GF-D8 (cell line): Measurements from ENCODE around the gene PTCH1.
A peak's percentile ranks its signal among the peaks of the same experiment; 100 is the strongest.

Source experiments
- DNase-seq: peaks from one replicate; lab custom pipeline; 2025; lab: John Stamatoyannopoulos, UW

PTCH1 gene

GRCh38 chr9:95437559-95437958, 79.2 kb downstream of the PTCH1 start:
- no peak for DNase-seq

- DNase-seq = no peak
Measured at GRCh38 chr9:95436416-95436815, 80.4 kb downstream of the PTCH1 start.

- no peak for DNase-seq
Measured at GRCh38 chr9:95435074-95435728, 81.6 kb downstream of the PTCH1 start.

- DNase-seq = peak; percentile 14
Measured at GRCh38 chr9:95434116-95435073, 82.4 kb downstream of the PTCH1 start.

GRCh38 chr9:95433096-95433819, 83.5 kb downstream of the PTCH1 start:
- DNase-seq = no peak

GRCh38 chr9:95431286-95431685, 85.5 kb downstream of the PTCH1 start:
- no peak for DNase-seq

- no peak for DNase-seq
Measured at GRCh38 chr9:95429948-95430620, 86.7 kb downstream of the PTCH1 start.

GRCh38 chr9:95429096-95429495, 87.7 kb downstream of the PTCH1 start:
- no peak for DNase-seq

- no peak for DNase-seq
Measured at GRCh38 chr9:95425910-95426551, 90.7 kb downstream of the PTCH1 start.

GRCh38 chr9:95422650-95423049, 94.1 kb downstream of the PTCH1 start:
- DNase-seq = no peak

- no peak for DNase-seq
Measured at GRCh38 chr9:95420518-95420917, 96.3 kb downstream of the PTCH1 start.

GRCh38 chr9:95419444-95419843, 97.3 kb downstream of the PTCH1 start:
- DNase-seq = no peak

- no peak for DNase-seq
Measured at GRCh38 chr9:95415158-95415557, 101.6 kb downstream of the PTCH1 start.

GRCh38 chr9:95413793-95414192, 103.0 kb downstream of the PTCH1 start:
- no peak for DNase-seq

GRCh38 chr9:95411054-95411892, 105.5 kb downstream of the PTCH1 start:
- no peak for DNase-seq

GRCh38 chr9:95409650-95410426, 106.9 kb downstream of the PTCH1 start:
- DNase-seq = peak; percentile 57

- no peak for DNase-seq
Measured at GRCh38 chr9:95407524-95407923, 109.2 kb downstream of the PTCH1 start.

- DNase-seq = no peak
Measured at GRCh38 chr9:95406121-95406520, 110.7 kb downstream of the PTCH1 start.

GRCh38 chr9:95399261-95399660, 117.5 kb downstream of the PTCH1 start:
- DNase-seq = no peak
